ENCODE data around the gene LMNB1. TPM values are rescaled to one million over a fixed set of nuclear protein-coding genes. Genes with fewer than 3 reads are reported as not detected.

The LMNB1 gene
- total and polyA plus RNA-seq, 7 donors: 1.5 to 53.5 (median 9.0) TPM

GRCh38 chr5:126744836-126745235 is 32.1 kb upstream of the LMNB1 start:
- Histone ChIP-seq H3K36me3 (no peaks in the 10 kb centered on the region), H3K27me3 (no peaks in the 10 kb centered on the region), H3K4me1 (no peaks in the 10 kb centered on the region), H3K4me3 (no peak overlapping the region), H3K27ac (no peak overlapping the region), H3K9me3 (no peaks in the 10 kb centered on the region)
- WGBS, 2 donors: 52 to 64% methylated on average over 2 of the region's 2 CpGs
- DNase-seq: no peak
- TF ChIP-seq POLR2AphosphoS5 (IDR thresholded peaks at IDR 0.05) (no peak), EP300 (IDR thresholded peaks at IDR 0.05) (no peak), POLR2A (IDR thresholded peaks at IDR 0.05) (no peak), CTCF (IDR thresholded peaks at IDR 0.05) (no peak)
- intact Hi-C loops (cut with DNase I): no loop called here

DNA sequence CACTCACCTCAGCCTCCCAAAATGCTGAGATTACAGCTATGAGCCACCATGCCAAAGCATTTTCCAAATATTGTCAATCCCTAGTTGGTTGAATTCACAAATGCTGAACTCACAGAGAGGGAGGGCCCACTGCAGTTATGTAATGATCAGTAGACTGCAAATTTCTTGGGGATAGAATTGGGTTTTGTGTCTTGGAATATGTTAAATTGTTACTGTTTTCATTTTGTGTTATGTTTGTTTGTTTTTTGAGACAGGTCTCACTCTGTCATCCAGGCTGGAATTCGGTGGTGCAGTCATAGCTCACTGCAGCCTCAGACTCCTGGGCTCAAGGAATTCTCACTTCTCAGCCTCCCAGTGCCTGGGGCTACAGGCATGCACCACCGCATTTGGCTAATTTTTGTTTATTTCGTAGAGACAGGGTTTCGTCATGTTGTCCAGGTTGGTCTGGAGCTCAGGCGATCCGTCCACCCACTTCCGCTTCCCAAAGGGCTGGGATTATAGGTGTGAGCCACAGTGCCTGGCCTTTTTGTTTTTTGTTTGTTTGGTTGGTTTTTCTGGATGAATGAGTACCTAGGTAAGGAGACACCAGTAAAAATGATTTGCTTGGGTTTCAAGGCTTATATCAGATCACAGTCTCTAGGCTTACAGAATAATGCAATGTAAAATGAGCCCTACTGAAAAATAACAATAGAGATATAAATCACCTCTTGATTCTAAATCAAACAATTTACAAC is 31.5 kb upstream of the LMNB1 start:
- TF ChIP-seq EP300 (IDR thresholded peaks at IDR 0.05): no peak
- TF ChIP-seq POLR2A (IDR thresholded peaks at IDR 0.05): no peak
- TF ChIP-seq CTCF (IDR thresholded peaks at IDR 0.05): no peak
- intact Hi-C loops (cut with DNase I): no loop called here
- no peaks in the 10 kb centered on the region for H3K9me3 ChIP-seq

GRCh38 chr5:126746290-126746689 is 30.6 kb upstream of the LMNB1 start:
- intact Hi-C loops (cut with DNase I): no loop called here
- Histone ChIP-seq H3K9me3 (no peaks in the 10 kb centered on the region), H3K27ac (no peak overlapping the region), H3K4me1 (no peaks in the 10 kb centered on the region), H3K36me3 (no peaks in the 10 kb centered on the region), H3K4me3 (no peak overlapping the region), H3K27me3 (no peaks in the 10 kb centered on the region)
- DNase-seq: no peak
- TF ChIP-seq POLR2AphosphoS5 (IDR thresholded peaks at IDR 0.05) (no peak), CTCF (IDR thresholded peaks at IDR 0.05) (no peak), POLR2A (IDR thresholded peaks at IDR 0.05) (no peak), EP300 (IDR thresholded peaks at IDR 0.05) (no peak)

More for the DNA sequence above, 31.5 kb upstream of the LMNB1 start:
- H3K27me3 ChIP-seq: no peaks in the 10 kb centered on the region
- no peaks in the 10 kb centered on the region for H3K4me1 ChIP-seq
- no peak overlapping the region for H3K4me3 ChIP-seq
- no peak overlapping the region for H3K27ac ChIP-seq
- no peak for DNase-seq
- 89 to 91% methylated on average over 7 of the region's 7 CpGs for WGBS, 2 donors
- no peaks in the 10 kb centered on the region for H3K36me3 ChIP-seq

DNA sequence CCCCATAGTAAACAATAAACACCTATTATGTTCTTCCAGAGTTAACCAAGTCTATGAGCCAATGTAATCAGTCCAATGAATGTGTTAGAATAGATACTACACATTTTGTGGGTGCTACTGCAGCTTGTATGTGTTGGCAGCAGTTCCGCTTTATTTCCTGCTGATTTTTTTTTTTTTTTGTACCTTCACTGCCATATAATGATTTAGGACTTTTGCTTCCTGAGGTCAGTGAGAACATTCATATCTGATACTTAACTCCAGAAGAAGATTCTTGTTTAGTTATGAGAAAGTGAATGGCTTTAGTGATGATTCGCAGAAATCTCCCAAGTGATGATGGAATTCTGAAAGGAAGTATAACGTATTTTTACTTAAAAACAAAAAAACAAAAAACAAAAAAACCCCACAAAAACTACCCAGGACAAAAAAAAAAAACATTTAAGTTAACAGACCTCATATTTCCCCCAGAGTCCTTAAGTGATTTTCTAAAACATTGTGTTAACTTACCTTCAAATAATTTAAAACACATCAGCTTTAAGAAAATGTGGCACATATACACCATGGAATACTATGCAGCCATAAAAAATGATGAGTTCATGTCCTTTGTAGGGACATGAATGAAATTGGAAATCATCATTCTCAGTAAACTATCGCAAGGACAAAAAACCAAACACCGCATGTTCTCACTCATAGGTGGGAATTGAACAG is 24.7 kb upstream of the LMNB1 start:
- Histone ChIP-seq H3K4me3 (no peak overlapping the region), H3K27me3 (no peaks in the 10 kb centered on the region), H3K9me3 (no peaks in the 10 kb centered on the region), H3K27ac (no peak overlapping the region), H3K36me3 (no peaks in the 10 kb centered on the region), H3K4me1 (no peaks in the 10 kb centered on the region)
- 80 to 87% methylated on average over 3 of the region's 5 CpGs for WGBS, 2 donors
- TF ChIP-seq POLR2AphosphoS5 (IDR thresholded peaks at IDR 0.05): no peak
- no peak for TF ChIP-seq EP300 (IDR thresholded peaks at IDR 0.05)
- TF ChIP-seq CTCF (IDR thresholded peaks at IDR 0.05): no peak
- intact Hi-C loops (cut with DNase I): no loop called here
- no peak for DNase-seq
